Measurements from ENCODE around the gene P2RY6. TPM values are rescaled to one million over a fixed set of nuclear protein-coding genes. Genes with fewer than 3 reads are reported as not detected.

The P2RY6 gene
- total RNA-seq, 4 donors from 2014 or later = 0.38 to 0.89 (median 0.38) TPM; not detected in 1

DNA sequence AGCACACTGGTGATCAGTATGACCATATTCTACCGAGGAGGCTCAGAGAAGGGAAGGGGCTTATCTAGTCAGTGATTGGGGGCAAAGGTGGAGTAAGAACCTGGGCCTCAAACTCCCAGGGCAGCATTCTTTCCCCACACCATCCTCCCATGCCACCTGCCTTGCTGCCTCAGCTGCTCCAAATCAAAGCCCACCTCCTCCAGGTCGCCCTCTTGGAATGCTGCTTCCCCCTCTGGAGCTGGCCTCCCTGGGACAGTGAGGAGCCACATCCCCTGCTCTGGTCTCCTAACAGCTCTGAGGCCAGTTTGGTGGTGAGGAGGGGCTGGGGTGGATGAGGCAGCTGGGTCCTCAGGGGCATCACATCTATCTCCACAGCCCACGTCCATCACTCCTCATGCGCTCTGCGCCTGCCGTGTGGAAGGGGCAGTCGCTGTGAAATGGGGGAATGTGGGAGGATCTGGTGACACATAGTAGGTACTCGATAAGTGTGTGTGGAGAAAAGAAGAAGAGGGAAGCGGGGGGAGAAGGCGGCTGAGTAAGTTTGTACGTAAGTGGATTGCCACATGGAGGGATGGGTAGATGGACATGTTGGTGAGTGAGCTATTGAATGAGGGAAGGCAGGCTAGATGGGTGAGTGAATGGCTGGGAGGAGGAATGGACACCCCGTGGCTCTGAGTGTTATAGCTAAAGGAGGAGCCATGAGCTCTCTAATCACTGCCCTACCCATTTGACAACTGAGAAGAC lies 19.8 kb downstream of the P2RY6 start:
- peaks cover 15% of the 10 kb centered on the region for H3K4me1 ChIP-seq
- H3K27ac ChIP-seq = no peak overlapping the region
- no peaks in the 10 kb centered on the region for H3K36me3 ChIP-seq
- no peak for DNase-seq (ENCODE audit: low spot score in 2 of 2)
- no peaks in the 10 kb centered on the region for H3K27me3 ChIP-seq
- no peak overlapping the region for H3K4me3 ChIP-seq
- WGBS = 84% methylated on average over 12 of the region's 12 CpGs
- H3K9me3 ChIP-seq = no peaks in the 10 kb centered on the region
- no peak for TF ChIP-seq EP300 (IDR thresholded peaks at IDR 0.05)
- TF ChIP-seq, protein P1, sequence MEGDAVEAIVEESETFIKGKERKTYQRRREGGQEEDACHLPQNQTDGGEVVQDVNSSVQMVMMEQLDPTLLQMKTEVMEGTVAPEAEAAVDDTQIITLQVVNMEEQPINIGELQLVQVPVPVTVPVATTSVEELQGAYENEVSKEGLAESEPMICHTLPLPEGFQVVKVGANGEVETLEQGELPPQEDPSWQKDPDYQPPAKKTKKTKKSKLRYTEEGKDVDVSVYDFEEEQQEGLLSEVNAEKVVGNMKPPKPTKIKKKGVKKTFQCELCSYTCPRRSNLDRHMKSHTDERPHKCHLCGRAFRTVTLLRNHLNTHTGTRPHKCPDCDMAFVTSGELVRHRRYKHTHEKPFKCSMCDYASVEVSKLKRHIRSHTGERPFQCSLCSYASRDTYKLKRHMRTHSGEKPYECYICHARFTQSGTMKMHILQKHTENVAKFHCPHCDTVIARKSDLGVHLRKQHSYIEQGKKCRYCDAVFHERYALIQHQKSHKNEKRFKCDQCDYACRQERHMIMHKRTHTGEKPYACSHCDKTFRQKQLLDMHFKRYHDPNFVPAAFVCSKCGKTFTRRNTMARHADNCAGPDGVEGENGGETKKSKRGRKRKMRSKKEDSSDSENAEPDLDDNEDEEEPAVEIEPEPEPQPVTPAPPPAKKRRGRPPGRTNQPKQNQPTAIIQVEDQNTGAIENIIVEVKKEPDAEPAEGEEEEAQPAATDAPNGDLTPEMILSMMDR (IDR thresholded peaks at IDR 0.05) = no peak
- no peak for TF ChIP-seq POLR2AphosphoS5 (IDR thresholded peaks at IDR 0.05)

DNA sequence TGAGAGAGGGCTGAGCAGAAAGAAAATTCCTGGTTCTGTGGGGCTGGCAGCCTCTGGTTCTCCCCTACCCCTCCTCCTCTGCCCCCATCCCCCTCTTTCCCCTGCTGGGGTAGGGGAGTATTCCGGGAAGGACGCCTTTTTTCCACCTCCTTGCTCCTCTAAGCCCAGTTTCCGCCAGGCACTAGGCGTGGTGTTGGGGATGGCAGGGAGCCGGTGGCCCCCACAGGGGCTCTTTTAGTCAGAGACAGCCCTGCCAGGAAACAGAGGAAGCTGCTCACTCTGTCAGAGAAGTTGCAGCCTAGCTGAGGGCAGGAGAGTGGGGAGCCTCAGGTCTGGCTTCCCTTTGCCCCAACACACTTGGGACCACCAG lies 20.4 kb downstream of the P2RY6 start:
- H3K36me3 ChIP-seq = no peaks in the 10 kb centered on the region
- H3K4me3 ChIP-seq = no peak overlapping the region
- peaks cover 15% of the 10 kb centered on the region for H3K4me1 ChIP-seq
- no peak for DNase-seq (ENCODE audit: low spot score in 2 of 2)
- H3K27me3 ChIP-seq = no peaks in the 10 kb centered on the region
- no peak overlapping the region for H3K27ac ChIP-seq
- no peak for TF ChIP-seq POLR2A (IDR thresholded peaks at IDR 0.05)
- TF ChIP-seq, protein P1 (IDR thresholded peaks at IDR 0.05) = no peak
- TF ChIP-seq EP300 (IDR thresholded peaks at IDR 0.05) = no peak
- no peak for TF ChIP-seq POLR2AphosphoS5 (IDR thresholded peaks at IDR 0.05)
- H3K9me3 ChIP-seq = no peaks in the 10 kb centered on the region
- 55% methylated on average over 5 of the region's 5 CpGs for WGBS

DNA sequence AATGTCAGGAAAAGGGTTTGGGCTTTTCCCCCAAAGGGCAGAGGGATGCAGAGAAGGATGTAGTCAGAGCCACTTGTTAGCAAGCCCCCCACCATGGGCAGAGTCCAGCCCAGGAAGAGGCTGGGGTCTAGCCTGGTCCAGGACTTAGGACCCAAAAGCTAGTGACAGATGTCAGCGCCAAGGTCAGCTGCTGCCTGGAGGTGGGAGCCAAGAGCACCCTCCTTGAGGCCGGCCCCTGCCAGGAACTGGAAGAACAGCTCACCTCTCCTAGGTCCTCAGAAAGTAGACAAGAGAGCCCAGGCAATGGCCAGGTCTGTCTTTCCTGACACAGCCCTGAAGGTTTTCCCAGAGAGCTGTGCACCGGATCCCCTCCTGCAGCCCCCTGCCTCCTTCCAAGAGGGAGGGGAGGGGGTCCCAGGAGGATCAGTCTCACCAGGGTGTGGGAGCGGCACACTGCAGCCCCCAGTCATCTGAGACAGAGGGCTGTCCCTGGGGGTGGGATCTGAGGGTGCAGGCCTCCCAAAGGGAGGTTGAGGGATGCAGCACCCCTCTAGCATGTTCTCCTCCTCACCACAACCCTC lies 21.3 kb downstream of the P2RY6 start:
- no peaks in the 10 kb centered on the region for H3K27me3 ChIP-seq
- 83% methylated on average over 1 of the region's 4 CpGs for WGBS
- no peaks in the 10 kb centered on the region for H3K9me3 ChIP-seq
- H3K4me3 ChIP-seq = no peak overlapping the region
- no peaks in the 10 kb centered on the region for H3K36me3 ChIP-seq
- TF ChIP-seq, protein P1 (IDR thresholded peaks at IDR 0.05) = no peak
- TF ChIP-seq POLR2AphosphoS5 (IDR thresholded peaks at IDR 0.05) (no peak), EP300 (IDR thresholded peaks at IDR 0.05) (no peak), POLR2A (IDR thresholded peaks at IDR 0.05) (no peak)
- peaks cover 13% of the 10 kb centered on the region for H3K4me1 ChIP-seq
- no peak for DNase-seq (ENCODE audit: low spot score in 2 of 2)
- H3K27ac ChIP-seq = no peak overlapping the region

DNA sequence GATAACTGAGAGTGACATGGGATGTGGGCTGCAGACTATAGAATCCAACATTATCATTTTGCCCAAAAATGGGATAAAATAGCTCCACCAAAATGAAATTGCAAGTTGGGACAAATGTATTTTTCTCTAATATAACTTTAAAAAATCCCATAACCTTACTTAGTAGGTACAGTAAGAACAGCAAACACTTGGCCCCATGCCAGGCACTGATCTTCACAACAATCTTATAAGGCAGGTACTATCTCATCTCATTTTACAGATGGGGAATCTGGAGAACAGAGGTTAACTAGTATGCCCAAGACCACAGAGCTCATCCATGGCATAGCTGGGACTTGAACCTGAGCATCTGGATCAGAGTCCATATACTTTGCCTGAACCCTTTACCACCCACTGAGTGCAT lies 22.5 kb downstream of the P2RY6 start:
- Histone ChIP-seq H3K4me3 (no peak overlapping the region), H3K9me3 (no peaks in the 10 kb centered on the region), H3K4me1 (peaks cover 2% of the 10 kb centered on the region), H3K36me3 (no peaks in the 10 kb centered on the region), H3K27me3 (no peaks in the 10 kb centered on the region), H3K27ac (no peak overlapping the region)
- no peak for DNase-seq (ENCODE audit: low spot score in 2 of 2)
- TF ChIP-seq POLR2AphosphoS5 (IDR thresholded peaks at IDR 0.05) = no peak
- TF ChIP-seq EP300 (IDR thresholded peaks at IDR 0.05) = no peak
- TF ChIP-seq POLR2A (IDR thresholded peaks at IDR 0.05) = no peak
- TF ChIP-seq, protein P1 (IDR thresholded peaks at IDR 0.05) = no peak

DNA sequence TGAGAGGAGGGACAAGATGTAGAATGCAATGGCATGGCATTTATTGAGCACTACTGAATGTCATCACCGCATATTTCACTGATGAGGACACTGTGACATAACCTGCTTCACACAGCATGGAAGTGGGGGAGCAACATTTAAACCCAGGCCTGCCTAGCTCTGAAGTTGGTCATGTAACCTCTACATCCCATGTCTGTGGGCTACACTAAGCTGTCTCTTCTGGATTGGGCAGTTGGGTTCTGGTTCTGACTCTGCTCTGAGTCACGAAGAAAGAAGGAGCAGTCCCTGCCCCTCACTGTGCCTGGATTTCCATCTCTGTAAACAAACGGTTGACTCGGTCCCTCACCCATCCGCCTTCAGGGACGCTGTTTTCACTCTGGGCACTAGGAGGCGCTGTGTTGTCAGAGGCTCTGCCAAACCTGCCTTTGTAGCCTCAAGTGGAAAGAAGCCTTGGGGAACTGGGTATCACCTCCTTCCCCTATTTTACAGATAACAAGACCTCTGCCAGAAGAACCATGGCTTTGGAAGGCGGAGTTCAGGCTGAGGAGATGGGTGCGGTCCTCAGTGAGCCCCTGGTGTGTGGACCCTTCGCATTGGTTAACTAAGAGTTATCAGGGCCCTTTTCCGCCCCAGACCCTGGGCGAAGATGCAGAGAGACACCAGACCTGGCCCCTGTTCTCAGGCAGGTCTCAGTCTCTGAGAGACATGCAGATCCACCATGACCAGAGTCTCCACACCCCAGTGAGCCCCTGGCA lies 23.3 kb downstream of the P2RY6 start:
- Histone ChIP-seq H3K4me3 (no peak overlapping the region), H3K4me1 (no peaks in the 10 kb centered on the region), H3K27ac (no peak overlapping the region), H3K9me3 (no peaks in the 10 kb centered on the region), H3K27me3 (no peaks in the 10 kb centered on the region), H3K36me3 (no peaks in the 10 kb centered on the region)
- DNase-seq (ENCODE audit: low spot score in 2 of 2) = no peak
- WGBS = 47% methylated on average over 11 of the region's 12 CpGs
- TF ChIP-seq, protein P1 (IDR thresholded peaks at IDR 0.05) = peak; percentile 58 to 82
- no peak for TF ChIP-seq EP300 (IDR thresholded peaks at IDR 0.05)

Measured in suprapubic skin (tissue), 4 donors.